Tibial nerve (tissue), 4 donors: ENCODE data around the gene SLCO3A1.
A peak's percentile ranks its signal among the peaks of the same experiment; 100 is the strongest.

Source experiments
- CTCF ChIP-seq, 5 experiments: fragments of 200-600 bp in 3 of 5; fragments of 450-650 bp in 2 of 5; sonication (generic) in 3 of 5; IDR thresholded peaks; one replicate each; pipeline ENCODE4 v1.5.1; 2016 to 2019; ENCODE audit warnings: antibody characterized with exemption in 5 of 5, mild to moderate bottlenecking in 3 of 5, moderate library complexity in 2 of 5
- EP300 ChIP-seq, 2 donors: sonication (generic); formaldehyde crosslinking; IDR thresholded peaks; one replicate each; pipeline ENCODE4 v1.6.1; 2017; ENCODE audit warnings: antibody characterized with exemption in 2 of 2, mild to moderate bottlenecking in 1 of 2
- POLR2A ChIP-seq, 2 donors: fragments of 450-650 bp; IDR thresholded peaks; one replicate each; pipeline ENCODE4 v1.6.1; 2017; ENCODE audit warnings: antibody characterized with exemption in 2 of 2, mild to moderate bottlenecking in 2 of 2, moderate library complexity in 2 of 2

GRCh38 chr15:91861223-91861622 lies 7.7 kb downstream of the SLCO3A1 start:
- no peak for TF ChIP-seq CTCF (IDR thresholded peaks at IDR 0.05)
- peak in 1 of 2 donors; percentile 56 for TF ChIP-seq EP300 (IDR thresholded peaks at IDR 0.05)
- no peak for TF ChIP-seq POLR2A (IDR thresholded peaks at IDR 0.05)
